ENCODE data around the gene DYNLL2. TPM values are rescaled to one million over a fixed set of nuclear protein-coding genes. Genes with fewer than 3 reads are reported as not detected.

Gene DYNLL2
- total and polyA plus RNA-seq, 9 of the 15 experiments (the other 6 are each of a cell fraction or from before 2014, with no cell fraction given), result 1.8 to 24.5 (median 13.0) TPM

GRCh38 chr17:58046239-58047094 is 36.8 kb upstream of the DYNLL2 start:
- H3K79me2 ChIP-seq (ENCODE audit: control insufficient read depth, insufficient read depth, low read length), result no peaks in the 10 kb centered on the region
- ChIA-PET POLR2A (interaction anchor here (1.1 kb wide), 1 partner anchor 53 kb away, joined by 3 read pairs; no protein-coding TSS in a partner anchor), CTCF (ENCODE audit: low intra/inter-chr PET ratio) (no interaction called here)
- DNase-seq (ENCODE audit: extremely low read depth in 1 of 4, low spot score in 3 of 4), result no peak
- no peaks in the 10 kb centered on the region for H4K20me1 ChIP-seq (replicated peaks; ENCODE audit: control insufficient read depth, insufficient read depth, low read length)
- H3K9me3 ChIP-seq (replicated peaks; ENCODE audit: control insufficient read depth, insufficient read depth, low read depth, low read length), result no peaks in the 10 kb centered on the region
- peaks cover 32 to 34% of the 10 kb centered on the region in 2 experiments for H3K27me3 ChIP-seq (ENCODE audit: control insufficient read depth in 2 of 2, insufficient read depth in 2 of 2, low read length in 2 of 2)
- 0 out of 4 replicates have a peak overlapping the region, but pooled peaks of 1 of the 2 experiments have one; percentile 10 for H3K9ac ChIP-seq (ENCODE audit: insufficient read depth in 1 of 2, low read depth in 2 of 2, low read length in 2 of 2)
- no peak overlapping the region for H2AFZ ChIP-seq (ENCODE audit: low read depth, low read length)
- in situ Hi-C loops (cut with MboI) (no loop called here), intact Hi-C loops (cut with micrococcal nuclease) (no loop called here)
- no peak overlapping the region for H3K4me2 ChIP-seq (ENCODE audit: insufficient read depth, low read length)
- no peaks in the 10 kb centered on the region for H3K4me1 ChIP-seq (replicated peaks in 1 of 2; ENCODE audit: control insufficient read depth in 2 of 2, insufficient read depth in 2 of 2, low read length in 2 of 2)
- no peak for ATAC-seq
- TF ChIP-seq ILF3 (IDR thresholded peaks at IDR 0.05; ENCODE audit: borderline replicate concordance), result no peak
- no peak for TF ChIP-seq ZBTB43 (CRISPR knock-in tag; IDR thresholded peaks at IDR 0.05)
- peak; percentile 81 for TF ChIP-seq RBM25 (IDR thresholded peaks at IDR 0.05; ENCODE audit: low read depth, low read length, severe bottlenecking)
- H3K9me1 ChIP-seq (ENCODE audit: control insufficient read depth, insufficient read depth, low read length), result no peaks in the 10 kb centered on the region
- 3% methylated on average over 18 of the region's 18 CpGs for WGBS (ENCODE audit: insufficient coverage, low coverage, missing lambda C conversion rate)
- H3K27ac ChIP-seq (ENCODE audit: extremely low read depth, low read depth, low read length), result no peak overlapping the region
- FAIRE-seq, result no peak
- no peak overlapping the region for H3K4me3 ChIP-seq
- no TSS peak for BruUV-seq (replicated peaks)
- no peaks in the 10 kb centered on the region for H3K36me3 ChIP-seq (ENCODE audit: control insufficient read depth, insufficient read depth, low read length)
